ENCODE results near the gene PDLIM7. TPM values are rescaled to one million over a fixed set of nuclear protein-coding genes. Genes with fewer than 3 reads are reported as not detected.

PDLIM7 gene
- total and polyA plus RNA-seq, 7 donors: 7.2 to 923 (median 274) TPM

GRCh38 chr5:177504086-177505056 lies 7.0 kb upstream of the PDLIM7 start:
- peaks cover 0 to 11% (median 9%) of the 10 kb centered on the region in 4 donors for H3K4me1 ChIP-seq
- H3K27ac ChIP-seq: no peak overlapping the region
- no peaks in the 10 kb centered on the region for H3K36me3 ChIP-seq
- TF ChIP-seq POLR2A (IDR thresholded peaks at IDR 0.05) (no peak), CTCF (IDR thresholded peaks at IDR 0.05) (no peak), POLR2AphosphoS5 (IDR thresholded peaks at IDR 0.05) (no peak), EP300 (IDR thresholded peaks at IDR 0.05) (no peak)
- no peak for DNase-seq
- H3K9me3 ChIP-seq: no peaks in the 10 kb centered on the region
- H3K27me3 ChIP-seq: no peaks in the 10 kb centered on the region
- WGBS, 2 donors: 89 to 93% methylated on average over 47 of the region's 47 CpGs
- H3K4me3 ChIP-seq: no peak overlapping the region
- intact Hi-C loops (cut with DNase I): no loop called here

DNA sequence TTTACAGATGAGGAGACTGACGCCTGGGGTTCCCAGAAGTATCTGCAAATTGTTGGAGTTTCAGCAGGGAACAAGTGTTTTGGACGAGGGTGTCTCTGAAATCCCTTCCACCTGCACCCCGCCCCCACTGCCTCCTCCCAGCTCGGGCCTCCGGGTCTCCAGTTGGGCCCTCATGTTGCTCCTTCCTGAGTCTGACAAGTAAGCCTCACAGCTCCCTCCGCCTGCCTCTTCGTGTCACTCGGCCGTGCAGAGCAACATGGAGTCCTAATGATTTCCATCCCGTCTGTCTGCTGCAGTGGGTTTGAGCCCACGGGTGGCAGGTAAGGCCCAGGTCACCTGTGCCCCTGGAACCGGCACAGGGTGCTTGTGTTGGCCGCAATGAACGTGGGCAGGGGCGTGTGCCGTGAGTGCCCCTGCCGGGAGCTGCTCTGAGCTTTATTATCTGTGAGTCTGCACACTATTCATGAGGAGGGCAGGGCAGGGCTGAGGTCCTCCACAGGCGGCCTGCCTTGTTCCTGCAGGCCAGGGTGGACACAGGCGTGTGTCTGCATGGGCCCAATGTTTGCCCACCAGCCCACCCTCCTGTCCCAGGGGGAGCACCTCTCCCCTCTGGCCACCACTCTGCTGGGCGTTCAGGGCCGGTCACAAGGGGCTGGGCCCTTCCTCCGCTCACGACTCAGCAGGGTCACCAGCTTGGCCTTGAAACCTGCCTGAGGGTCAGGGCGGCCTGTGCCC lies 6.1 kb upstream of the PDLIM7 start:
- H3K27ac ChIP-seq: no peak overlapping the region
- H3K27me3 ChIP-seq: no peaks in the 10 kb centered on the region
- no peak for DNase-seq
- no peak overlapping the region for H3K4me3 ChIP-seq
- intact Hi-C loops (cut with DNase I): no loop called here
- H3K36me3 ChIP-seq: no peaks in the 10 kb centered on the region
- peaks cover 0 to 18% (median 12%) of the 10 kb centered on the region in 4 donors for H3K4me1 ChIP-seq
- WGBS, 2 donors: 81 to 90% methylated on average over 24 of the region's 24 CpGs
- H3K9me3 ChIP-seq: no peaks in the 10 kb centered on the region
- no peak for TF ChIP-seq POLR2AphosphoS5 (IDR thresholded peaks at IDR 0.05)
- no peak for TF ChIP-seq EP300 (IDR thresholded peaks at IDR 0.05)
- no peak for TF ChIP-seq POLR2A (IDR thresholded peaks at IDR 0.05)
- TF ChIP-seq CTCF (IDR thresholded peaks at IDR 0.05): no peak

DNA sequence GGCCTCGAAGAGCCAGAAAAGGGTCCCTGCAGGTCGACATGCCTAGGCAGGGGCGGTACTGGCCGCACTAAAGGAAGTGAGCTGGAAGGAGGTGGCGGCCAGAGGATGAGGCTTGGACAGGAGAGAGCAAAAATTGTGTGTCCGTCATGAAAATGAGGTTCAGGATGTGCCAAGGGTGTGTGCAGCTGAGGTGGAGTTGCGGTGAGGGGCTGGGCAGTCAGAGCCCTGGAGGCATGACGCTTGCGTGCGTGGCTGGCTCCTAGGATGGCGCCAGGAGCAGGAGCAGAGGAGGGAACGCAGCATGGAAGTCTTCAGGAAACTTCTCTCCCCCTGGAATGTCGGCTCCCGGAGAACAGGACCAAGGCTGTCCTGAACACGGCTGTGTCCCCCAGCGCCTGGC lies 5.5 kb upstream of the PDLIM7 start:
- intact Hi-C loops (cut with DNase I): no loop called here
- no peak for DNase-seq
- peaks cover 0 to 24% (median 18%) of the 10 kb centered on the region in 4 donors for H3K4me1 ChIP-seq
- H3K9me3 ChIP-seq: no peaks in the 10 kb centered on the region
- TF ChIP-seq POLR2AphosphoS5 (IDR thresholded peaks at IDR 0.05) (no peak), EP300 (IDR thresholded peaks at IDR 0.05) (no peak), CTCF (IDR thresholded peaks at IDR 0.05) (no peak), POLR2A (IDR thresholded peaks at IDR 0.05) (no peak)
- no peak overlapping the region for H3K4me3 ChIP-seq
- WGBS, 2 donors: 85 to 87% methylated on average over 16 of the region's 16 CpGs
- no peaks in the 10 kb centered on the region for H3K27me3 ChIP-seq
- no peak overlapping the region for H3K27ac ChIP-seq
- no peaks in the 10 kb centered on the region for H3K36me3 ChIP-seq

- no peaks in the 10 kb centered on the region for H3K36me3 ChIP-seq
- H3K4me3 ChIP-seq: no peak overlapping the region
- no peak for TF ChIP-seq POLR2A (IDR thresholded peaks at IDR 0.05)
- TF ChIP-seq POLR2AphosphoS5 (IDR thresholded peaks at IDR 0.05): no peak
- no peak for TF ChIP-seq EP300 (IDR thresholded peaks at IDR 0.05)
- TF ChIP-seq CTCF (IDR thresholded peaks at IDR 0.05): no peak
- intact Hi-C loops (cut with DNase I): loop anchor here (1.0 to 2.0 kb wide), 2 partner anchors 15 to 112 kb away; partner anchors contain the start of gene DDX41
- no peak for DNase-seq
- no peak overlapping the region for H3K27ac ChIP-seq
- H3K9me3 ChIP-seq: no peaks in the 10 kb centered on the region
- 59 to 61% methylated on average over 9 of the region's 9 CpGs for whole genome bisulfite sequencing, 2 donors
- H3K27me3 ChIP-seq: no peaks in the 10 kb centered on the region
- peaks cover 0 to 26% (median 20%) of the 10 kb centered on the region in 4 donors for H3K4me1 ChIP-seq
These were observed 4.7 kb upstream of the PDLIM7 start for GRCh38 chr5:177501874-177502678.
